ENCODE data around the gene RNF144A.

The RNF144A gene

GRCh38 chr2:7022492-7023385, 105.5 kb downstream of the RNF144A start:
- no peaks in the 10 kb centered on the region for H3K36me3 ChIP-seq (replicated peaks)
- DNase-seq: peak; percentile 22
- H3K27ac ChIP-seq: peak overlapping the region; percentile 35
- in situ Hi-C loops (cut with HindIII; ENCODE audit: low pct_ligation_motif_present, low sequenced_read_pairs): no loop called here
- TF ChIP-seq, protein P1, sequence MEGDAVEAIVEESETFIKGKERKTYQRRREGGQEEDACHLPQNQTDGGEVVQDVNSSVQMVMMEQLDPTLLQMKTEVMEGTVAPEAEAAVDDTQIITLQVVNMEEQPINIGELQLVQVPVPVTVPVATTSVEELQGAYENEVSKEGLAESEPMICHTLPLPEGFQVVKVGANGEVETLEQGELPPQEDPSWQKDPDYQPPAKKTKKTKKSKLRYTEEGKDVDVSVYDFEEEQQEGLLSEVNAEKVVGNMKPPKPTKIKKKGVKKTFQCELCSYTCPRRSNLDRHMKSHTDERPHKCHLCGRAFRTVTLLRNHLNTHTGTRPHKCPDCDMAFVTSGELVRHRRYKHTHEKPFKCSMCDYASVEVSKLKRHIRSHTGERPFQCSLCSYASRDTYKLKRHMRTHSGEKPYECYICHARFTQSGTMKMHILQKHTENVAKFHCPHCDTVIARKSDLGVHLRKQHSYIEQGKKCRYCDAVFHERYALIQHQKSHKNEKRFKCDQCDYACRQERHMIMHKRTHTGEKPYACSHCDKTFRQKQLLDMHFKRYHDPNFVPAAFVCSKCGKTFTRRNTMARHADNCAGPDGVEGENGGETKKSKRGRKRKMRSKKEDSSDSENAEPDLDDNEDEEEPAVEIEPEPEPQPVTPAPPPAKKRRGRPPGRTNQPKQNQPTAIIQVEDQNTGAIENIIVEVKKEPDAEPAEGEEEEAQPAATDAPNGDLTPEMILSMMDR (IDR thresholded peaks at IDR 0.05; ENCODE audit: low read depth, low read length, missing control alignments): no peak
- H3K27me3 ChIP-seq (replicated peaks): no peaks in the 10 kb centered on the region
- H3K4me3 ChIP-seq (ENCODE audit: low read depth, low read length): no peak overlapping the region

GRCh38 chr2:7023542-7023941, 106.3 kb downstream of the RNF144A start:
- TF ChIP-seq, protein P1 (IDR thresholded peaks at IDR 0.05; ENCODE audit: low read depth, low read length, missing control alignments): no peak
- H3K27ac ChIP-seq: peak overlapping the region; percentile 35
- no peak overlapping the region for H3K4me3 ChIP-seq (ENCODE audit: low read depth, low read length)
- peak; percentile 22 for DNase-seq
- in situ Hi-C loops (cut with HindIII; ENCODE audit: low pct_ligation_motif_present, low sequenced_read_pairs): no loop called here
- no peaks in the 10 kb centered on the region for H3K36me3 ChIP-seq (replicated peaks)
- H3K27me3 ChIP-seq (replicated peaks): no peaks in the 10 kb centered on the region

DNA sequence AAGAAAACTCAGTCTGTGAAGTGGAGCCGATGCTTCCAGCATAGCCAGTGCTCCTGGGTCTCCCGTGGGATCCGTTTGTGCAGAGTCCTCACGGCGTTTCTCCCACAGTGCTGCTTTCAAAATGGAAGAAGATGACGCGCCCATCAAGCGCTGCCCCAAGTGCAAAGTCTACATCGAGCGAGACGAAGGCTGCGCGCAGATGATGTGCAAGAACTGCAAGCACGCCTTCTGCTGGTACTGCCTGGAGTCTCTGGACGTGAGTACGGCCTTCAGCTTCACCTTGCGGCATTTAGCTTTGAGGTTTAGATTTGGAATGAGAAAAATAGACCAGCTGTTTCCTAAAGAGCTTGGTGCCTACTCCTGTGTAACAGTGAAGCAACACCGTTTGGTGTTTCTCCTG, 107.0 kb downstream of the RNF144A start:
- Histone ChIP-seq H3K27ac (no peak overlapping the region), H3K27me3 (replicated peaks) (no peaks in the 10 kb centered on the region), H3K36me3 (replicated peaks) (no peaks in the 10 kb centered on the region), H3K4me3 (ENCODE audit: low read depth, low read length) (no peak overlapping the region)
- no peak for DNase-seq
- in situ Hi-C loops (cut with HindIII; ENCODE audit: low pct_ligation_motif_present, low sequenced_read_pairs): no loop called here
- TF ChIP-seq, protein P1 (IDR thresholded peaks at IDR 0.05; ENCODE audit: low read depth, low read length, missing control alignments): no peak

GRCh38 chr2:7025082-7025481, 107.9 kb downstream of the RNF144A start:
- in situ Hi-C loops (cut with HindIII; ENCODE audit: low pct_ligation_motif_present, low sequenced_read_pairs): no loop called here
- Histone ChIP-seq H3K27me3 (replicated peaks) (no peaks in the 10 kb centered on the region), H3K4me3 (ENCODE audit: low read depth, low read length) (no peak overlapping the region), H3K27ac (no peak overlapping the region), H3K36me3 (replicated peaks) (no peaks in the 10 kb centered on the region)
- DNase-seq: no peak
- TF ChIP-seq, protein P1 (IDR thresholded peaks at IDR 0.05; ENCODE audit: low read depth, low read length, missing control alignments): no peak

- Histone ChIP-seq H3K36me3 (replicated peaks) (no peaks in the 10 kb centered on the region), H3K4me3 (ENCODE audit: low read depth, low read length) (no peak overlapping the region), H3K27ac (no peak overlapping the region), H3K27me3 (replicated peaks) (no peaks in the 10 kb centered on the region)
- no peak for DNase-seq
- TF ChIP-seq, protein P1 (IDR thresholded peaks at IDR 0.05; ENCODE audit: low read depth, low read length, missing control alignments): no peak
- in situ Hi-C loops (cut with HindIII; ENCODE audit: low pct_ligation_motif_present, low sequenced_read_pairs): no loop called here
Measured at GRCh38 chr2:7026742-7027141, 109.5 kb downstream of the RNF144A start.
